ENCODE measurements around the gene HERC6. TPM values are rescaled to one million over a fixed set of nuclear protein-coding genes. Genes with fewer than 3 reads are reported as not detected.

The HERC6 gene
- total RNA-seq, 1 donor from 2014 or later = 7.3 TPM

DNA sequence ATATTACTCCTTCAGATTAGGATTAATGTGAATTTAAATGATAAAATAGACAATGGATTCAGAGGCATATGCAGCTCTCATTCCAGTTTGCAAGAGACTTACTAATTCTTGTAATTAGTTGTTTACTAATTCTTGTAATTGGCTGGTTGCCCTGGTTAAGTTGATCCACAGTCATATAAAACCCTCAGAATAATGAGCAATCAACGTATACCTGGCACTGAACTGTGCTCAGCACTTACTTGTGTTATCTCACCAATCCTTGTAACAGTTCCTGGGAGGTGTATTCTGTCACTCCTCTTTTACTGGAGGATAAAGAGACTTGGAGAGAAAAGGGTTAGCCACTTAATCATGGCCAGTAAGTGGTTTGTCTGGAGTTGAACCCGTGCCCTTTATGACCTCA lies 88.7 kb downstream of the HERC6 start:
- no peaks in the 10 kb centered on the region for H3K4me1 Mint-ChIP-seq (ENCODE audit: low read depth)
- no peak for DNase-seq (ENCODE audit: low spot score, unreplicated experiment)

DNA sequence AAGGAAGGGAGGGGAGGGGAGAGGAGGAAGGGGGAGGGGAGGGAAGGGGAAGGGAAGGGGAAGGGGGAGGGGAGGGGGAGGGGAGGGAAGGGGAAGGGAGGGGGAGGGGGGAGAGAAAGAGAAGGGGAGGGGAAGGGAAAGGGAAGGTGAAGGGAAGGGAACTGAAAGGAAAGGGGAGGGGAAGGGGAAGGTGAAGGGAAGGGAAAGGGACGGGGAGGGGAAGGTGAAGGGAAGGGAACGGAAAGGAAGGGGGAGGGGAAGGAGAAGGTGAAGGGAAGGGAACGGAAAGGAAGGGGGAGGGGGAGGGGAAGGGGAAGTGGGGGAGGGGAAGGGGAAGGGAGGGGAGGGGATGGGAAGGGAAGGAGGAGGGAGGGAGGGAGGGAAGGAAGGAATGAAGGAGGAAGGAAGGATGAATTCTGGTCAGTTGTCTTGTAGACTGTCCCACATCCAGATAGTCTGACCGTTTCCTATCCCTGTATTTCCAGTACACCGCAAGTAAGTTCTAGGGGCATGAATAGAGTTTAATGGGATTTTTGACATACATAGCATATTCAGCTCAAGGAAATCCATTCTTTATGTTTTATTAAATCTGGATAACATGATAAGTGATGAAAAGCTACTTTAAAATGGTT lies 98.7 kb downstream of the HERC6 start:
- Mint-ChIP-seq H3K9me3 (ENCODE audit: low read depth) (no peaks in the 10 kb centered on the region), H3K27ac (no peak overlapping the region), H3K4me1 (ENCODE audit: low read depth) (no peaks in the 10 kb centered on the region), H3K27me3 (no peaks in the 10 kb centered on the region), H3K4me3 (ENCODE audit: low read depth) (no peak overlapping the region), H3K36me3 (ENCODE audit: insufficient read depth) (no peaks in the 10 kb centered on the region)
- no peak for DNase-seq (ENCODE audit: low spot score, unreplicated experiment)
- TF ChIP-seq, protein P1, sequence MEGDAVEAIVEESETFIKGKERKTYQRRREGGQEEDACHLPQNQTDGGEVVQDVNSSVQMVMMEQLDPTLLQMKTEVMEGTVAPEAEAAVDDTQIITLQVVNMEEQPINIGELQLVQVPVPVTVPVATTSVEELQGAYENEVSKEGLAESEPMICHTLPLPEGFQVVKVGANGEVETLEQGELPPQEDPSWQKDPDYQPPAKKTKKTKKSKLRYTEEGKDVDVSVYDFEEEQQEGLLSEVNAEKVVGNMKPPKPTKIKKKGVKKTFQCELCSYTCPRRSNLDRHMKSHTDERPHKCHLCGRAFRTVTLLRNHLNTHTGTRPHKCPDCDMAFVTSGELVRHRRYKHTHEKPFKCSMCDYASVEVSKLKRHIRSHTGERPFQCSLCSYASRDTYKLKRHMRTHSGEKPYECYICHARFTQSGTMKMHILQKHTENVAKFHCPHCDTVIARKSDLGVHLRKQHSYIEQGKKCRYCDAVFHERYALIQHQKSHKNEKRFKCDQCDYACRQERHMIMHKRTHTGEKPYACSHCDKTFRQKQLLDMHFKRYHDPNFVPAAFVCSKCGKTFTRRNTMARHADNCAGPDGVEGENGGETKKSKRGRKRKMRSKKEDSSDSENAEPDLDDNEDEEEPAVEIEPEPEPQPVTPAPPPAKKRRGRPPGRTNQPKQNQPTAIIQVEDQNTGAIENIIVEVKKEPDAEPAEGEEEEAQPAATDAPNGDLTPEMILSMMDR (IDR thresholded peaks at IDR 0.05; ENCODE audit: unreplicated experiment) = no peak

More for the DNA sequence above, 88.7 kb downstream of the HERC6 start:
- H3K36me3 Mint-ChIP-seq (ENCODE audit: insufficient read depth) = no peaks in the 10 kb centered on the region
- no peak overlapping the region for H3K4me3 Mint-ChIP-seq (ENCODE audit: low read depth)
- TF ChIP-seq, protein P1 (IDR thresholded peaks at IDR 0.05; ENCODE audit: unreplicated experiment) = no peak
- peaks cover under 1% of the 10 kb centered on the region for H3K27me3 Mint-ChIP-seq
- no peak overlapping the region for H3K27ac Mint-ChIP-seq
- no peaks in the 10 kb centered on the region for H3K9me3 Mint-ChIP-seq (ENCODE audit: low read depth)

- H3K27ac Mint-ChIP-seq = no peak overlapping the region
- TF ChIP-seq, protein P1 (IDR thresholded peaks at IDR 0.05; ENCODE audit: unreplicated experiment) = no peak
Measured at GRCh38 chr4:88478247-88478646, 99.6 kb downstream of the HERC6 start.

GRCh38 chr4:88481537-88481936 lies 102.9 kb downstream of the HERC6 start:
- no peaks in the 10 kb centered on the region for H3K4me1 Mint-ChIP-seq (ENCODE audit: low read depth)
- TF ChIP-seq, protein P1 (IDR thresholded peaks at IDR 0.05; ENCODE audit: unreplicated experiment) = no peak
- no peak for DNase-seq (ENCODE audit: low spot score, unreplicated experiment)
- H3K27me3 Mint-ChIP-seq = no peaks in the 10 kb centered on the region
- H3K36me3 Mint-ChIP-seq (ENCODE audit: insufficient read depth) = no peaks in the 10 kb centered on the region
- H3K9me3 Mint-ChIP-seq (ENCODE audit: low read depth) = no peaks in the 10 kb centered on the region
- no peak overlapping the region for H3K27ac Mint-ChIP-seq
- no peak overlapping the region for H3K4me3 Mint-ChIP-seq (ENCODE audit: low read depth)

More at GRCh38 chr4:88478247-88478646, 99.6 kb downstream of the HERC6 start:
- DNase-seq (ENCODE audit: low spot score, unreplicated experiment) = no peak
- Mint-ChIP-seq H3K4me1 (ENCODE audit: low read depth) (no peaks in the 10 kb centered on the region), H3K4me3 (ENCODE audit: low read depth) (no peak overlapping the region), H3K36me3 (ENCODE audit: insufficient read depth) (no peaks in the 10 kb centered on the region), H3K9me3 (ENCODE audit: low read depth) (no peaks in the 10 kb centered on the region), H3K27me3 (no peaks in the 10 kb centered on the region)

- TF ChIP-seq, protein P1 (IDR thresholded peaks at IDR 0.05; ENCODE audit: unreplicated experiment) = no peak
- Mint-ChIP-seq H3K9me3 (ENCODE audit: low read depth) (no peaks in the 10 kb centered on the region), H3K27ac (no peak overlapping the region), H3K4me3 (ENCODE audit: low read depth) (no peak overlapping the region), H3K4me1 (ENCODE audit: low read depth) (peaks cover 2% of the 10 kb centered on the region), H3K27me3 (no peaks in the 10 kb centered on the region), H3K36me3 (ENCODE audit: insufficient read depth) (no peaks in the 10 kb centered on the region)
- no peak for DNase-seq (ENCODE audit: low spot score, unreplicated experiment)
Measured at GRCh38 chr4:88489100-88489761, 110.6 kb downstream of the HERC6 start.

Other genes with a start within 250 kb of the HERC6 start
- 2.3 and 2.6 TPM in 2 replicates for gene ABCG2, start 220.2 kb upstream of the HERC6 start, total RNA-seq
- gene PPM1K, start 94.3 kb upstream of the HERC6 start, total RNA-seq = 19.6 and 23.7 TPM in 2 replicates
- gene HERC5, start 78.3 kb downstream of the HERC6 start, total RNA-seq = 2.6 and 3.5 TPM in 2 replicates
- gene PYURF, start 144.9 kb downstream of the HERC6 start, total RNA-seq = 47.2 and 48.4 TPM in 2 replicates
- gene HERC3, start 213.6 kb downstream of the HERC6 start, total RNA-seq = 7.1 and 8.4 TPM in 2 replicates

Measured in progenitor cell of endocrine pancreas (in vitro differentiated cells).